ENCODE results near the gene SLCO1B3. TPM values are rescaled to one million over a fixed set of nuclear protein-coding genes. Genes with fewer than 3 reads are reported as not detected.

The SLCO1B3 gene
- total and polyA plus RNA-seq, 2 experiments from 2014 or later = 0.17 TPM; not detected in 1

GRCh38 chr12:20815574-20815973, 5.1 kb downstream of the SLCO1B3 start:
- no peaks in the 10 kb centered on the region for H3K4me1 ChIP-seq (ENCODE audit: insufficient read depth)
- no peaks in the 10 kb centered on the region for H3K27me3 ChIP-seq (ENCODE audit: insufficient read depth)
- H3K36me3 ChIP-seq (ENCODE audit: insufficient read depth) = no peaks in the 10 kb centered on the region
- no peak overlapping the region for H2AFZ ChIP-seq
- DNase-seq (ENCODE audit: low spot score) (no peak), ATAC-seq (no peak)
- H3K27ac Mint-ChIP-seq = no peak overlapping the region
- no peak overlapping the region for H3K4me3 Mint-ChIP-seq
- H4K20me1 ChIP-seq (replicated peaks; ENCODE audit: insufficient read depth) = no peaks in the 10 kb centered on the region
- no peaks in the 10 kb centered on the region for H3K79me2 ChIP-seq (replicated peaks; ENCODE audit: insufficient read depth)
- no peaks in the 10 kb centered on the region for H3K27me3 Mint-ChIP-seq (ENCODE audit: insufficient read depth, low read depth, poor library complexity)
- H3K4me3 ChIP-seq = no peak overlapping the region
- no peak overlapping the region for H3K27ac ChIP-seq (ENCODE audit: low read depth)
- H3K9me2 ChIP-seq (ENCODE audit: insufficient read depth) = no peaks in the 10 kb centered on the region
- peaks cover 19% of the 10 kb centered on the region; the same call in 2 of the 3 replicates for H3K36me3 Mint-ChIP-seq (ENCODE audit: low read depth)
- no peaks in the 10 kb centered on the region for H3K4me1 Mint-ChIP-seq
- no peaks in the 10 kb centered on the region for H3F3A ChIP-seq (replicated peaks; ENCODE audit: low read depth)
- no peak overlapping the region for H3K4me2 ChIP-seq
- TF ChIP-seq CREB1 (CRISPR knock-in tag; IDR thresholded peaks at IDR 0.05; ENCODE audit: low read depth) (no peak), NANOG (IDR thresholded peaks at IDR 0.05; ENCODE audit: borderline replicate concordance) (no peak), ZNF331 (CRISPR knock-in tag; IDR thresholded peaks at IDR 0.05; ENCODE audit: low read depth) (no peak), EZH2 (IDR thresholded peaks at IDR 0.05; ENCODE audit: low read depth, unreplicated experiment) (no peak), REST (IDR thresholded peaks at IDR 0.05; ENCODE audit: unreplicated experiment) (no peak), EZH2phosphoT487 (IDR thresholded peaks at IDR 0.05; ENCODE audit: unreplicated experiment) (no peak), CTCF (conservative IDR thresholded peaks at IDR 0.05; ENCODE audit: low read depth in 2 of 2) (no peak), STAT1 (IDR thresholded peaks at IDR 0.05; ENCODE audit: unreplicated experiment) (no peak)
- peaks cover 23% of the 10 kb centered on the region for H3K9me3 Mint-ChIP-seq

GRCh38 chr12:20822415-20822814, 11.9 kb downstream of the SLCO1B3 start:
- Histone ChIP-seq H4K20me1 (replicated peaks; ENCODE audit: insufficient read depth) (no peaks in the 10 kb centered on the region), H3K36me3 (ENCODE audit: insufficient read depth) (no peaks in the 10 kb centered on the region; the same call in 1 of the 2 replicates), H3K4me2 (no peak overlapping the region), H3K4me3 (no peak overlapping the region), H3K79me2 (replicated peaks; ENCODE audit: insufficient read depth) (no peaks in the 10 kb centered on the region), H3F3A (replicated peaks; ENCODE audit: low read depth) (no peaks in the 10 kb centered on the region), H3K4me1 (ENCODE audit: insufficient read depth) (no peaks in the 10 kb centered on the region), H2AFZ (no peak overlapping the region), H3K27me3 (ENCODE audit: insufficient read depth) (no peaks in the 10 kb centered on the region), H3K27ac (ENCODE audit: low read depth) (no peak overlapping the region), H3K9me2 (ENCODE audit: insufficient read depth) (no peaks in the 10 kb centered on the region)
- DNase-seq (ENCODE audit: low spot score) = no peak
- Mint-ChIP-seq H3K4me3 (no peak overlapping the region), H3K36me3 (ENCODE audit: low read depth) (peaks cover 42% of the 10 kb centered on the region), H3K27ac (no peak overlapping the region), H3K9me3 (peaks cover 48% of the 10 kb centered on the region), H3K27me3 (ENCODE audit: insufficient read depth, low read depth, poor library complexity) (no peaks in the 10 kb centered on the region), H3K4me1 (no peaks in the 10 kb centered on the region)
- ATAC-seq = no peak
- TF ChIP-seq EZH2 (IDR thresholded peaks at IDR 0.05; ENCODE audit: low read depth, unreplicated experiment) (no peak), EZH2phosphoT487 (IDR thresholded peaks at IDR 0.05; ENCODE audit: unreplicated experiment) (no peak), REST (IDR thresholded peaks at IDR 0.05; ENCODE audit: unreplicated experiment) (no peak), POLR2AphosphoS5 (IDR thresholded peaks at IDR 0.05; ENCODE audit: low read depth) (no peak), NANOG (IDR thresholded peaks at IDR 0.05; ENCODE audit: borderline replicate concordance) (no peak), CREB1 (CRISPR knock-in tag; IDR thresholded peaks at IDR 0.05; ENCODE audit: low read depth) (no peak), ZNF114 (CRISPR knock-in tag; IDR thresholded peaks at IDR 0.05) (no peak), ZNF331 (CRISPR knock-in tag; IDR thresholded peaks at IDR 0.05; ENCODE audit: low read depth) (no peak)

Measured in GM23338 (cell line).